ENCODE measurements around the gene PMP22. TPM values are rescaled to one million over a fixed set of nuclear protein-coding genes. Genes with fewer than 3 reads are reported as not detected.
A peak's percentile ranks its signal among the peaks of the same experiment; 100 is the strongest.

PMP22 gene
- total RNA-seq, 1 donor from 2014 or later: 246 TPM

DNA sequence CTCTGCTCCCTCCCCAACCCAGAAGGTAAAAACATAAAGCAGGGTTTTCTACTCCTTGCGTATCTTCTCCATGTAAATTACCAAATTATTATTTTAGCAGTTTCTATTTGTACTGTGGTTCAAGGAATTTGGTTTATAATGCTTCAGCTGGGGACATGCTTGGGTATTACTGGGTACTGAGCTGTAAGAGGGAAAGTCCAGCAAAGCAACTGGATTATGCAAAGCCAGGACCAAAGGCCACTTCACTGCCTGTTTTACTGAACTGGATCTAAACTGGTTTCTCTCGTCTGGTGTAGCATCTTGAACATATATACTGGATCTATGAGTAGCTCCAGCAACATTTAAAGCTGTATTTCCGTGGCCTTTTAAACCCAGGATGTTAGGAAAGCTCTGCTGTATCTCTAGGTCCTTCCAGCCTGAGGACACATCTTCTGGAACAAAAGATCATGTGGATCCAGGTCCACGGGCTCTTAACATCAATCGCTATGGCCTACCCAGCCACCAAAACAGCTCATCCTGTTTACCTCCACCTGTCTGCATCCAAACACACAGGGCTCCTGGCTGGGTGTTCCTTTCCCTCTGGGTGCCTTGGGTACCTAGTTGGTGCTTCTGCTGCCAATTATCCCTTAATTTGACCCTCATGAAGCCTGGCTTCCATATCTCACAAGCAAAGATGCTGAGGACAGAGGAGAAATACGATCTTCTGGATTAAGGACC, 7.2 kb downstream of the PMP22 start:
- Histone ChIP-seq H3K4me1 (peaks cover 74% of the 10 kb centered on the region), H3K27me3 (no peaks in the 10 kb centered on the region), H3K27ac (peak overlapping the region; percentile 90), H3K9me3 (no peaks in the 10 kb centered on the region), H3K36me3 (peaks cover 0 to 56% of the 10 kb centered on the region in 2 donors), H3K4me3 (peak overlapping the region; percentile 29 to 84)
- TF ChIP-seq CTCF (IDR thresholded peaks at IDR 0.05) (no peak), POLR2AphosphoS5 (IDR thresholded peaks at IDR 0.05; ENCODE audit: insufficient read depth in 1 of 2, low read depth in 1 of 2) (no peak), POLR2A (IDR thresholded peaks at IDR 0.05) (no peak)
- DNase-seq (ENCODE audit: extremely low spot score in 2 of 2): peak in 1 of 2 donors; percentile 83
- intact Hi-C loops (cut with DNase I): no loop called here

- Histone ChIP-seq H3K27ac (peak overlapping the region; percentile 90), H3K4me1 (peaks cover 80% of the 10 kb centered on the region), H3K36me3 (peaks cover 0 to 63% of the 10 kb centered on the region in 2 donors), H3K4me3 (peak overlapping the region; percentile 29 to 84), H3K9me3 (no peaks in the 10 kb centered on the region), H3K27me3 (no peaks in the 10 kb centered on the region)
- TF ChIP-seq POLR2A (IDR thresholded peaks at IDR 0.05): no peak
- peak; percentile 58 to 95 (median 78) for TF ChIP-seq CTCF (IDR thresholded peaks at IDR 0.05)
- peak; percentile 65 to 66 for TF ChIP-seq POLR2AphosphoS5 (IDR thresholded peaks at IDR 0.05; ENCODE audit: insufficient read depth in 1 of 2, low read depth in 1 of 2)
- intact Hi-C loops (cut with DNase I): no loop called here
- peak in 1 of 2 donors; percentile 88 for DNase-seq (ENCODE audit: extremely low spot score in 2 of 2)
Measured at GRCh38 chr17:15257258-15257788, 7.8 kb downstream of the PMP22 start.

GRCh38 chr17:15256689-15257088, 8.4 kb downstream of the PMP22 start:
- DNase-seq (ENCODE audit: extremely low spot score in 2 of 2): no peak
- Histone ChIP-seq H3K36me3 (peaks cover 0 to 69% of the 10 kb centered on the region in 2 donors), H3K4me1 (peaks cover 86% of the 10 kb centered on the region), H3K9me3 (no peaks in the 10 kb centered on the region), H3K27ac (peak overlapping the region; percentile 90), H3K27me3 (no peaks in the 10 kb centered on the region), H3K4me3 (peak overlapping the region; percentile 29 to 84)
- no peak for TF ChIP-seq POLR2AphosphoS5 (IDR thresholded peaks at IDR 0.05; ENCODE audit: insufficient read depth in 1 of 2, low read depth in 1 of 2)
- intact Hi-C loops (cut with DNase I): no loop called here

DNA sequence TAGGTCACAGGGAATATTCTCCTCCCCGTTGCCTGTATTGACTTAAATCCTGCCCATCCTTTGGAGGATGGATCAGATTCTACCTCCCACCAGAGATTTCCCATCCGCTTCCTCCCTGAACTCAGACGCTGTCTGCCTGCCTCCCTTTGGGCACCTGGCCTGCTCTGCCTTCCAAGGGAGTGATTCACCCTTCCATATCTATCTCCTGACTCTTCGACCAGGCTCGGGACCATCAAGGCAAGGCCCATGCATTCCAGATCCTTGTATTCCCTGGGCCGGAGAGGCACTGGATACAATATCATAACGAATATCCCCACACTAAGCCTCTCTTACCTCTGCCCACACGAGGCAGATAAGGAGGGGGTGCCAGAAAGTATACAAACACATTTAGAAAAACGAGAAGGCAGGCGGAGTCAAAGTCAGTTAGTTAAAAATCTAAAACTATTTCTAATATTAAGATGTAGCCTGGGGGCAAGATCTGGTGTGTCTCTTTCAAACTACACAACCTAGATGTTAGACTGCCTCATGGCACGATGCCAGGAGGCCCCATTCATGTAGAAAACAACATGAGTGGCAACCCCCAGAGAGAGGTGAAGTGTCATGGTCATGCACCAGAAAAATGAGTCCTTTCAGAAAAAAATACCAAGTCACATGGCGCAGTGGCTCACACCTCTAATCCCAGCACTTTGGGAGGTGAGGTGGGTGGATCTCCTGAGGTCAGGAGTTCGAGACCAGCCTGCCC, 9.2 kb downstream of the PMP22 start:
- Histone ChIP-seq H3K27ac (peak overlapping the region; percentile 90), H3K36me3 (peaks cover 0 to 70% of the 10 kb centered on the region in 2 donors), H3K27me3 (no peaks in the 10 kb centered on the region), H3K4me1 (peaks cover 94% of the 10 kb centered on the region), H3K4me3 (peak overlapping the region in 1 of 2 donors; percentile 29), H3K9me3 (no peaks in the 10 kb centered on the region)
- TF ChIP-seq CTCF (IDR thresholded peaks at IDR 0.05) (no peak), POLR2A (IDR thresholded peaks at IDR 0.05) (no peak), POLR2AphosphoS5 (IDR thresholded peaks at IDR 0.05; ENCODE audit: insufficient read depth in 1 of 2, low read depth in 1 of 2) (no peak)
- intact Hi-C loops (cut with DNase I): no loop called here
- DNase-seq (ENCODE audit: extremely low spot score in 2 of 2): peak in 1 of 2 donors; percentile 81

GRCh38 chr17:15250135-15250860, 14.8 kb downstream of the PMP22 start:
- peaks cover 0 to 39% of the 10 kb centered on the region in 2 donors for H3K36me3 ChIP-seq
- no peak overlapping the region for H3K27ac ChIP-seq
- peaks cover 88% of the 10 kb centered on the region for H3K4me1 ChIP-seq
- intact Hi-C loops (cut with DNase I): no loop called here
- H3K9me3 ChIP-seq: no peaks in the 10 kb centered on the region
- TF ChIP-seq CTCF (IDR thresholded peaks at IDR 0.05): no peak
- no peak for TF ChIP-seq POLR2A (IDR thresholded peaks at IDR 0.05)
- TF ChIP-seq POLR2AphosphoS5 (IDR thresholded peaks at IDR 0.05; ENCODE audit: insufficient read depth in 1 of 2, low read depth in 1 of 2): no peak
- no peaks in the 10 kb centered on the region for H3K27me3 ChIP-seq
- DNase-seq (ENCODE audit: extremely low spot score in 2 of 2): no peak
- no peak overlapping the region for H3K4me3 ChIP-seq

Measured in vagina (tissue), 2 donors.